Astrocyte of the cerebellum (primary cell): ENCODE data around the gene CS.

Experiments
- DNase-seq: peaks from one replicate; pipeline ENCODE4 v3.0.0-alpha.2; 2011; ENCODE audit warnings: low read depth
- H3K4me3 ChIP-seq: 2 replicates; pipeline ENCODE4 v1.5.1; 2011; ENCODE audit warnings: mild to moderate bottlenecking, low read depth, low read length, moderate library complexity
- in situ Hi-C: cut with HindIII; loops from 2 replicates; pipeline ENCODE4 v1.10.0; 2017; ENCODE audit warnings: low sequenced_read_pairs
- TF ChIP-seq, protein P1 (sequence below): IDR thresholded peaks from 2 replicates; pipeline ENCODE4 v1.5.1; 2012; ENCODE audit warnings: low read length, low read depth, moderate library complexity, mild to moderate bottlenecking; ENCODE audit errors: missing control alignments

Gene CS

DNA sequence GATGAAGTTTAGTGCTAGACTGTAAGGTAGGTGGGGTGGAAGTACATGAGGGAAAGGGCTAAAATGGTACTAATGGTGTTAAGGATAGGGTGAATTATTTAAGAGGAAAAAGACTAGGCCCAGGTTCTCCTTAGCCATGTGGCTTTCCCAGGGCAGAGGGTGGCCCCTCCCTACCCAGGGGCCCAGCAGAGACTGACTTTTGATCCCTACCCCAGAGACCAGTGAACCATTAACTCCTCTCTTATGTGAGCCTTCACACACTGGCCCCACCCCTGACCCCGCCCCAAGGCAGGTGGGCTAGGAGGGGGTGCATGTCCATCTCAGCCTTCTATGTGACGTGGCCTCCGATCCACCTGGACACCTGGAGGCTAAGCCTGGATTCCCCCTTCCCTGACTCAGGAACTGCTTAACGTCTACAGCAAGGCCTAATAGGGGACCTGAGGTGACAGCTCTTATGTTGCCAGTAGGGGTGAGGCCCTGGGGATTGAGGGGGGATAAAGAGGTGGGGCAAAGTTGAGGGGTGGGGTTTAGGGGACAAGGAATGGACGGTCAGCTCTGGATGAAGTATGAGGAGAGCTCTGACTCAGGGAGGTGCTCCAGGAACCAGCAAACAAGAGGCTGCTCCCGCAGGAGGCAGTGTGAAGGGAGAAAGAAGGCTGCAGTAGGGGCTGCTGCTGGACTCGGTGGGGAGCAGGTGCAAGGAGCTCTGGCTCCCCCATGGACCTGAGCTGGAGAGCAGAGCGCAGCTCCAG is 69.5 kb downstream of the CS start:
- no peak overlapping the region for H3K4me3 ChIP-seq
- TF ChIP-seq, protein P1, sequence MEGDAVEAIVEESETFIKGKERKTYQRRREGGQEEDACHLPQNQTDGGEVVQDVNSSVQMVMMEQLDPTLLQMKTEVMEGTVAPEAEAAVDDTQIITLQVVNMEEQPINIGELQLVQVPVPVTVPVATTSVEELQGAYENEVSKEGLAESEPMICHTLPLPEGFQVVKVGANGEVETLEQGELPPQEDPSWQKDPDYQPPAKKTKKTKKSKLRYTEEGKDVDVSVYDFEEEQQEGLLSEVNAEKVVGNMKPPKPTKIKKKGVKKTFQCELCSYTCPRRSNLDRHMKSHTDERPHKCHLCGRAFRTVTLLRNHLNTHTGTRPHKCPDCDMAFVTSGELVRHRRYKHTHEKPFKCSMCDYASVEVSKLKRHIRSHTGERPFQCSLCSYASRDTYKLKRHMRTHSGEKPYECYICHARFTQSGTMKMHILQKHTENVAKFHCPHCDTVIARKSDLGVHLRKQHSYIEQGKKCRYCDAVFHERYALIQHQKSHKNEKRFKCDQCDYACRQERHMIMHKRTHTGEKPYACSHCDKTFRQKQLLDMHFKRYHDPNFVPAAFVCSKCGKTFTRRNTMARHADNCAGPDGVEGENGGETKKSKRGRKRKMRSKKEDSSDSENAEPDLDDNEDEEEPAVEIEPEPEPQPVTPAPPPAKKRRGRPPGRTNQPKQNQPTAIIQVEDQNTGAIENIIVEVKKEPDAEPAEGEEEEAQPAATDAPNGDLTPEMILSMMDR, result no peak
- DNase-seq, result no peak
- in situ Hi-C loops, result no loop called here

DNA sequence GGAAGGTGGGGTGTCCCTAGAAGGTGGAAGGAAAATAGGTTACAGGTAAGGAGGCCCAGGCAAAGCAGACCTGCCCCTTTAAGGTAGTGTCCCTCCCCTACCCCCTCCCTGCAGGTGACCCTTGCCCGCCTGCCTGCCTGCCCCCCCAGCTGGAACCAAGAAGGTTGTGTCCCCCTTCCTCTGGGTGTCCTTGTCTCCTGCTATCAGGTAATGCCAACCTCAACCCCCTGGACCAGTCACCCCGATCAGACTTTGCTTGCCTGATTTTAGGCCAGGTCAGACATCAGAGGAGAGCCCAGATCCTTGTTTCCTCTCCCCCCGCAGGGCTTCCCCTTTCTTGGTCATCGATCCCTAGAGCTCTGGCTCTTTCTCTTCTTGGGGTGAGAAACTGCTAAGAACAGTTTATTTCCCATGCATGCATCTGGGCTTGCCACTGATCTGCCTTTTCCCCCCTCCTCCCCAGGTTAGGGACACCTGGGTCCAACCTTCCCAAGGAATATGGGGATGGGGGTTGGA is 70.2 kb downstream of the CS start, which contains the start of gene SLC39A5:
Gene SLC39A5 (plus strand): TSS at position 136 of the 516 bp plus-strand sequence. CDS start 1,224 bp downstream, outside the sequence.
- DNase-seq, result no peak
- no peak within 1 kb of the TSS for H3K4me3 ChIP-seq
- in situ Hi-C loops, result no loop called here
- TF ChIP-seq, protein P1, result no peak

DNA sequence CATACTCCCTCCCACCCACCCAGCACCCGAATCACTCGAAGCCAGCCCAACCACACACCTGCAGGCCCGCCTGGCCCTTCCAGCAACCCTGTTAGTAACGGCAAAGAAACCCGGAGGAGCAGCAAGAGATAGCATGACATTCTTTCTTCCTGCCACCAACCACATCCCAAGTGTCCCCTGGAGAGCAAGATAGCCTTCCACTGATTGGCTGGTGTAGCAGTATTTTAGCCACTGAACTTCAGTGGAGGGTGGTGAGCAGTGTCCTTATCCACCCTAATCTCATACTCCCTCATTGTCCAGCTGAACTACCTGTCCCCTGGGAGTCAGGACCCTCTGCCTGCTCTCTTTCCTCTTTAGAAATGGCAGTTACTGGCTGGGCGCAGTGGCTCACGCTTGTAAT is 71.0 kb downstream of the CS start:
- no peak overlapping the region for H3K4me3 ChIP-seq
- no peak for DNase-seq
- in situ Hi-C loops, result no loop called here
- TF ChIP-seq, protein P1, result no peak

DNA sequence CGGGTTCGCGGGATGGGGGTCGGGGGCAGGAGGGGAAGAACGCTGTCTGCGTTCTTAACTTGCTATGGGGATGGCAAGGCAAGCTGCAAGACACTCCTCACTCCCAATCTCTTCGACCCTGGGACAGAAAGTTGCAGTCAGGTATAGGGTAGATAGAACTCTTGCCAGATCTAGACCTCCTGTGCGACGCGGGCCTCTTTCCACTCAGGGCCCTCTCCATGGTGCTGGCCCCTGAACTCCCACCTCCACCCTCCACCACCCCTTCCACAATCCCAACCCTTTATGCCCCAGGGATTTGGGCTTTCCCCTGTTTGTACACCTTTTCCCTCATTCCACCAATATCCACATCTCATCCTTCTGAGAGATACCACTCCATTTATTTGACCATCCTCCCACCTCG is 75.2 kb downstream of the CS start:
- in situ Hi-C loops, result loop anchor here (5.0 kb wide), 1 partner anchor 98 kb away; the partner anchor contains the start of gene ESYT1
- TF ChIP-seq, protein P1, result no peak
- H3K4me3 ChIP-seq, result peak overlapping the region; percentile 75
- DNase-seq, result no peak

- peak within 1 kb of the TSS; percentile 75 for H3K4me3 ChIP-seq
- DNase-seq, result peak; percentile 96
- in situ Hi-C loops, result loop anchor here (5.0 kb wide), 1 partner anchor 97 kb away; the partner anchor contains the start of gene ESYT1
- TF ChIP-seq, protein P1, result peak; percentile 94
Measured at GRCh38 chr12:56224102-56224701, 75.9 kb downstream of the CS start, which contains the start of gene NABP2. TSS of gene NABP2 (plus strand) at chr12:56224342. CDS start at chr12:56224857, 515 bp downstream.

DNA sequence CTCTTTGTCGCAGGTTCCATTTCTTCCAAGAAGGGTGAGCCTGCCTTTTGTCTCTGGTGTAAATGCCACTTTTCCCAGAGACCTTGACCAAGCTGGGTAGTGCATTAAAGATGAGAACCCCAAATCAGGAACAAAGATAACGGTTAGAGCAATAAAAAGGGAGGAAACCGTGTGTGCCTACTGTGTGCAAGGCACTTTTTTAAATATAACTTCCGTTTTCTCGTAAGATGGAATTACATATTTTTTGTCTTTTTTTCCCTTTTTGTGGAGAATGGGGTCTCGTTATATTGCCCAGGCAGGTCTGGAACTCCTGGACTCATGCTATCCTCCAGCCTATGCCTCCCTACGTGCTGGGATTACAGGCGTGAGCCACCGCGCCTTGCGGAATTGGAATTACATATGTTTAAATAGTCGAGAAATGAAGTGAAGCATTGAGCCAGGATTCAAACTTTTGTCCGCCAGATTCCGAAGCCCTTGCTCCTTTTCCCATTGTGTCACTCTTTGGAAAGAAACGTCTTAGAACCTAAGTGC is 76.5 kb downstream of the CS start:
- in situ Hi-C loops, result loop anchor here (5.0 kb wide), 1 partner anchor 96 kb away; the partner anchor contains the start of gene ESYT1
- no peak for DNase-seq
- TF ChIP-seq, protein P1, result no peak
- no peak overlapping the region for H3K4me3 ChIP-seq
